ENCODE measurements around the gene MAD2L2.

DNA sequence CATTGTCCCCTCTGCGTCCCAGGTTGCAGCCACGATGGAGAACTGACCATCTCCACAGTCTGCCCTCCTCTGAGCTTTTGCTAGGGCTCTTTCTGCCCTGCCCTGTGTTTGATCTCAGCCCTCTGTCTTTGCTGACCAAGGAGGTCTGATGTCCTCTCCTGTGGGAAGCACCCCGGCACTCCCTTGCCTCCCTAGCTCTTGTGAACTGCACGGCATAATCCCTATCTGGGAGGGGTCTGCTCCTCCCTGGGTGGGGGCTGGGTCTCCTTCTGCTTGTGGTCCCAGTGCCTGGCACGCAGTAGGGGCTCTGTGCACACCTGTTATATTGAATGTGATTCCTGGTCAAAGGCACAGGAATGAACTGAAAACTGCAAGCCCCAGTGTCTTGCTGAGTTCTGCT is 13.0 kb upstream of the MAD2L2 start:
- TF ChIP-seq, protein P1, sequence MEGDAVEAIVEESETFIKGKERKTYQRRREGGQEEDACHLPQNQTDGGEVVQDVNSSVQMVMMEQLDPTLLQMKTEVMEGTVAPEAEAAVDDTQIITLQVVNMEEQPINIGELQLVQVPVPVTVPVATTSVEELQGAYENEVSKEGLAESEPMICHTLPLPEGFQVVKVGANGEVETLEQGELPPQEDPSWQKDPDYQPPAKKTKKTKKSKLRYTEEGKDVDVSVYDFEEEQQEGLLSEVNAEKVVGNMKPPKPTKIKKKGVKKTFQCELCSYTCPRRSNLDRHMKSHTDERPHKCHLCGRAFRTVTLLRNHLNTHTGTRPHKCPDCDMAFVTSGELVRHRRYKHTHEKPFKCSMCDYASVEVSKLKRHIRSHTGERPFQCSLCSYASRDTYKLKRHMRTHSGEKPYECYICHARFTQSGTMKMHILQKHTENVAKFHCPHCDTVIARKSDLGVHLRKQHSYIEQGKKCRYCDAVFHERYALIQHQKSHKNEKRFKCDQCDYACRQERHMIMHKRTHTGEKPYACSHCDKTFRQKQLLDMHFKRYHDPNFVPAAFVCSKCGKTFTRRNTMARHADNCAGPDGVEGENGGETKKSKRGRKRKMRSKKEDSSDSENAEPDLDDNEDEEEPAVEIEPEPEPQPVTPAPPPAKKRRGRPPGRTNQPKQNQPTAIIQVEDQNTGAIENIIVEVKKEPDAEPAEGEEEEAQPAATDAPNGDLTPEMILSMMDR (IDR thresholded peaks at IDR 0.05; ENCODE audit: insufficient read depth, low read depth, low read length), result no peak
- no peak for TF ChIP-seq EZH2 (IDR thresholded peaks at IDR 0.05; ENCODE audit: insufficient read depth, low read length)
